Amygdala (tissue), 56 donors: ENCODE measurements around the gene SRSF3.
"Not testable (repeated sequence)": the region's sequence is repeated elsewhere in the genome, so short reads cannot be mapped to it uniquely, and the experiment has no call there.

ENCODE experiments used
- DNase-seq, 56 donors: peaks; one replicate each; lab custom pipeline; 2025; lab: John Stamatoyannopoulos, UW

The SRSF3 gene

GRCh38 chr6:36601818-36602217 is 7.7 kb downstream of the SRSF3 start:
- DNase-seq, result not testable (repeated sequence)

- DNase-seq, result no peak
Measured at GRCh38 chr6:36603222-36604089, 9.3 kb downstream of the SRSF3 start.

DNA sequence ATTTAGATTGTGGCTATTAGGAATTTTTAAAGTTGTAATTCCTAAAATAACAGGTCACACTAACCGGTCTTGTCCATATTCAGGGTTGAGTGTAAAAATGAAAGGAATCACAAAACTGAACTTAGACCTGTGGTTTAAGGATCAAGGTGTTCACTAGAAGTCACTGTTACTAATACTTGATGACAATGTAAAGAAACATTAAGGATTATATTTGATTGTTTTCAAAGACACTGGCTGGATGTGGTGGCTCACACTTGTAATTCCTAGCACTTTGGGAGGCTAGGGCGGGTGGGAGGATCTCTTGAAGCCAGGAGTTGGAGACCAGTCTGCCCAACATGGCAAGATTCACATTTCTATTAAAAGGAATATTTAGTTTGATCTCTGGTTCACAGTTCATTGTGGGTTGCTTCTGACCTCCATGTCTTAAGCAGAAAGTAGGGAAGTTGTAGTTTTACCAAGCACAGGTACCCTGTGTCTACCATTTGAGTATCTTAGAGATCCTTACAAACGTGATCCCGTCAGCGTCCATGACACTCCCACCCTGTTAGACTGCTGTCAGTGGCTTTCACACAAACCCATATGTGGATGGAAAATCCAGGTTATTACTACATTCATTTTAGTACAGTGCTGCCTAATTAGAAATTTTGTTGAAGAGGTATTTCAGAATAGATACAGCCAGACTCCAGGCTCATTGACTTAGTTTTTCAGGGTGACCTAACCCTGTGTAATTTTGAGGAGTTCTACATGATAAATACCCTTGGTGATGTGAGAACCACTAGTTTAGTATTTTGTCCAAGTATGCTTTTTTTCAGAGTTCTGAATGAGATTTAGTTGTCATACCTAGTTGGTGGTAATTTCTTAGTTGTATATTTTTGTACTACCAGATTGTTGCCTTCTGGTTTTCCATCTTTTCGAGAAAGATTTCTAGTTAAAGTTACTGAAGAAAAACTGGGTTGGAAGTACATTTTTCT is 10.2 kb downstream of the SRSF3 start:
- no peak for DNase-seq

DNA sequence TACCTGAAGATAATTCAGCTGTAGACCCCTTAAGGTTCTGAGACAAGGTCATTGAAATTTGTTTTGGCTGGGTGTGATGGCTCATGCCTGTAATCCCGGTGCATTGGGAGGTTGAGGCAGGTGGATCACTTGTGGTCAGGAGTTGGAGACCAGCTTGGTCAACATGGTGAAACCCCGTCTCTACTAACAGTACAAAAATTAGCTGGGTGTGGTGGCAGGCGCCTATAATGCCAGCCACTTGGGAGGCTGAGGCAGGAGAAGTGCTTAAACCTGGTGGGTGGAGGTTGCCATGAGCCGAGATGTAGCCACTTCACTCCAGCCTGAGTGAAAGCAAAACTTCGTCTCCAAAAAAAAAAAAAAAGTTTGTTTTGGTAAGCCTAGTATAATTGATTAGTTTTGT is 11.0 kb downstream of the SRSF3 start:
- no peak for DNase-seq

- no peak for DNase-seq
Measured at GRCh38 chr6:36605560-36606391, 11.6 kb downstream of the SRSF3 start.

DNA sequence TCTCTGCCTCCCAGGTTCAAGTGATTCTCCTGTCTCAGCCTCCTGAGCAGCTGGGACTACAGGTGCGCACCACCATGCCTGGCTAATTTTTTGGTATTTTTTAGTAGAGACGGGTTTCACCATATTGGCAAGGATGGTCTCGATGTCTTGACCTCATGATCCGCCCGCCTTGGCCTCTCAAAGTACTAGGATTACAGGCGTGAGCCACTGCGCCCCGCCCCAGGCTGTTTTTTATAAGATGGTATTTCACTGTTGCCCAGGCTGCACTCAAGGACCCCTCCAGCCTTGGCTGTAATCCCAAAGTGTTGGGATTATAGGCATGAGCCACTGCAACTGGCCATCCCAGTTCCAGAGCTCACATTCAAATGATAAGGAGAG is 13.1 kb downstream of the SRSF3 start:
- not testable (repeated sequence) for DNase-seq

DNA sequence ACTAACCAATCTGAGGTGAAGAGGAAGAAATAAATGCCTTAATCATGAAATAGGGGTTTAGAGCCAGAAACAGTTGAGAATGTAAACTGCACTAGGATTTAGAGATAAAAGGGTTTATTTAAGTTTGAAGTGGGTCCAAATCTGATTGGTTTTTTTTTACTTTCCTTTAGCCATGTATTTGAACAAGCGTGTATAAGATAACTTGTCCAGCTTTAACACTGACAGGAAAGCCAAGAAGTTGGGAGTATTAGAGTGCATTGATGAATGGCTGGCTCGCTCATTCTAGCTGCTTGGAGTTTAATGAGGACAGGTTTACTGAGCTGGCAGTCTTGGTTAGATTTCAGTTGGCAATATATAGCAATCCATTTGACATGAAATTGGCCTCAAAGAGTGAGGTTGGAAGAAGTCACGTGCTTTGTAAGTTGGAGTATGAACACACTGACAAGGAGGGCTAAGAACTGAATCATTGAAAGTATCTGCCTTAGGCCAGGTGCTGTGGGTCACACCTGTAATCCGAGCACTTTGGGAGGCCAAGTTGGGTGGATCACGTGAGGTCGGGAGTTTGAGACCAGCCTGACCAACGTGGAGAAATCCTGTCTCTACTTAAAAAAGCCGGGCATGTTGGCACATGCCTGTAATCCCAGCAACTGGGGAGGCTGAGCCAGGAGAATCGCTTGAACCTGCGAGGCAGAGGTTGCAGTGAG is 13.7 kb downstream of the SRSF3 start:
- DNase-seq, result no peak

- DNase-seq, result no peak
Measured at GRCh38 chr6:36608788-36609563, 14.8 kb downstream of the SRSF3 start.

DNA sequence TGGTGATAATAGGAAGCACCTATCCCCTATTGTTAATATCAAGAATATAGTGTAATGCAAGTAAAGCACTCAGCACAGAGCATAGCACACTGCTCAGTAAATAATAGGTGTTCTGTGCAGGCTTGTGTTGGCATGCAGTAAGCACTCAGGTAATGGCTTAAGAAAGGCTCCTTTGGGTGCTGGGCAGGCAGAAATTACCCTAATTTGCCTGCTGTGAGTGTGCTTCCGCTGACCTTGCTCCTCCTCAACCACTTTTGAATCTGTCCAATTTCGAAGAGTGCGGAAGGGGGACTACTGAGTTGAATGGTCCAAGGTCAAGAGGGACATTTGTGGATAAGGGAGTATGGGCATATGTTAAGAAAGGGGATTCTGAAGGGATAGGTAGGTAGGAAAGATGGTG is 15.4 kb downstream of the SRSF3 start:
- no peak for DNase-seq

DNA sequence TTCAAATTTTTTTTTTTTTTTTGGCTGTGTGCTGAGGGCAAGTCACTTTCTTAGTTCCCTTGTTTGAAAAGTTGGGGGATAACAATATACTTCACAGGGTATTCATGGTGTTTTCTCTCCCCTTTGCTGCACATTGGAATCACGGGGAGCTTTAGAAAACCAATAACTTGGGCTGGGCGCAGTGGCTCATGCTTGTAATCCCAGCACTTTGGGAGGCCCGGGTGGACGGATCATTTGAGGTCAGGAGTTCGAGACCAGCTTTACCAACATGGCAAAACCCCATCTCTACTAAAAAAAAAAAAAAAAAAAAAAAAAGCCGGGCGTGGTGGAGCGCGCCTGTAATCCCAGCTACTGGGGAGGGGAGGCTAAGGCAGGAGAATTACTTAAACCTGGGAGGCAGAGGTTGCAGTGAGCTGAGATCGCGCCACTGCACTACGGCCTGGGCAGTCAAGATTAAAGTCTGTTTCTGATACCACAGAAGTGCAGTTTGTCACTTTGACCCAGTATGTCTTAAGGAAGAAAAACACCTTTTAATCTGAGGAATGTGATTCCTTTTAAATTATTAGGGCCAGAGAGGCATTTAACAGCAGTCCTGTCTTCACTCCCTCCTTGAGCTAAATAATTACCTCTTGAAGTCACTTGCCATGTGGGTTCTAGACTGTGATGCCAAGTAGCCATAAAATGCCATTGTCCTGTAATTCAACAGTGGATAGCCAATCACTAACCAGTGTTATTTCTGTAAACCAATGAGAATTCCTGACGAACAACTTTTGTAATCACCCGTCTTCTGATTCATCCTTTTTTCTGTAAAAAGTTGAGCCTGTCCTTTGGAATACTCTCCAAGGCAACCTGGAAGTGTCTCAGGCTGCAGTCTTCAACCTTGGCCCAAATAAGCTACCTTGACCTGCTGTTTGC is 16.1 kb downstream of the SRSF3 start:
- no peak for DNase-seq

- no peak for DNase-seq
Measured at GRCh38 chr6:36610956-36611336, 16.8 kb downstream of the SRSF3 start.

- DNase-seq, result not testable (repeated sequence)
Measured at GRCh38 chr6:36611679-36612078, 17.5 kb downstream of the SRSF3 start.

DNA sequence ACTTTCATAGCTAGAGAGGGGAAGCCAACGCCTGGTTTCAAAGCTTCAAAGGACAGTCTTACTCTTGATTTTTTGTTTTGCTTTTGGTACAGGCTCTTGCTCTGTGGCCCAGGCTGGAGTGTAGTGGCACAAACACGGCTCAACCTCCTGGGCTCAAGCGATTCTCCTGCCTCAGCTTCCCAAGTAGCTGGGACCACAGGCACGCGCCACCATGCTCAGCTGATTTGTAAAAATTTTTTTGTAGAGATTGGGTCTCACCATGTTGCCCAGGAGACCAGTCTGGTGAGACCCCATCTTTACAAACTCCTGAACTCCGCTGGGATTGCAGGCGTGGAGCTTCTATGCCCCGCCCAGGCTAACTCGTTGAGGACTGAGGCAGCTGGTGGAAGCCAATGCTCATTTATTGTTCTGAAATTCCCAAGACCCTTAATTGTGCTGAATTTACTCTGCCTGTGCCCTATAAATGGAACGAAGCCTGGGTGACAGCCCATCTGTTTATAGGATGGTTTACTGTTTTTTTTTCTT is 18.0 kb downstream of the SRSF3 start:
- DNase-seq, result no peak

- no peak for DNase-seq
Measured at GRCh38 chr6:36613200-36613995, 19.2 kb downstream of the SRSF3 start.

DNA sequence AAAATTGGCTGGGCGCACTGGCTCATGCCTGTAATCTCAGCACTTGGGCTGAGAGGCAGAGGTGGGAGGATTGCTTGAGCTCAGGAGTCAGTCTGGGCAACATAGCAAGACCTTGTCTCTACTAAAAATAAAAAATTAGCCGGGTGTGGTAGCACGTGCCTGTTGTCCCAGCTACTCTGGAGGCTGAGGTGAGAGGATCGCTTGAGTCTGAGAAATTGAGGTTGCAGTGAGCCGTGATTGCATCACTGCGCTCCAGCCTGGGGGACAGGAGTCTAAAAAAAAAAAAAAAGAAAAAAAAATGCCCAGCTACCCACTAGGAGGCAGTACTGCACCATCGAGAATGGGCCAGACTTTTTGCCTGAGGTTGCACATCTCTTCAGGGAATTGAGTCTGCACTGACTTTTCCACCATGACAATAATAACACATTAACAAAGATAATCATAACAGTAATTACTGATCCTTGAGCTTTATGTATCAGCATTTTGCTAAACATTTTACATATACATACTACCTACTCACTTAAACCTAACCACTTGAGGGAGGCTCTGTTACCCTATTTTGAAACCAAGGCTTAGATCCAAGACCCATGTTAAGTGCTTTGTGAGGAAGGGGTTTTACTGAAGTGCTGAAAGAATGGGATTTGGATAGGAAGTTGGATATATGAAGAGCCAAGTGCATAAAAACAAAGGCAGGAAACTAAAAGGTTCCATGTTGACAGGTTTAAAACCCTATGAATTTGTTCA is 21.0 kb downstream of the SRSF3 start:
- peak in 3 of 56 donors; percentile 11 to 30 (median 20) for DNase-seq

DNA sequence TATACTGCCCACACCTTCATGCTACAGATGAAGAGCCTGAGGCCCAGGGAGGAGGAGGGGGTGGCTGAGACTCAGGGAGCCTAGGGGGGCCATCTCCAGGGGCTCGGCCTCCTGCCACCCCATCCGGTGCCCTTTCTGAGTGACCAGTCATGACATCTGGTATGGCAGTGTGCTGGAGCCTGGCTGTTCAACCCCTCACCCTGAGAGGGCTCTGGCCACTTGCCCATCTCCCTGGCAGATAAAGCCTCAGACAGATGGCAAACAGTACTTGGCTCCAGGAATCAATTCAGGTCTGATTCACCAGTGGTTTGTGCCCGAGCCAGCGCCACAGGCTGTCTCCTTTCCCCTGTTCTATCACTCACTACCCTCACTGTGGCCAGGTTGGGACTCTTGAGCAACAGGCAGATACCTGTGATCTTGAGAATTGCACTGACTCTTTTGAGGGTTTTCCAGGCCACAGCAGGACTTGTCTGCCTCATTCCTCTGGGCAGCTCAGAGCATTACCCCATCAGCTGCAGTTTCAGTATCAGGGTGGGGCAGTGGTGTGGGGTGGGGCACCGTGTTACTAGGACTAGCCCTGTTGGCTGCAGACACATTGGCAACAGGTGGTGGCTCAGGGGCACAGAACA is 22.8 kb downstream of the SRSF3 start:
- DNase-seq, result peak in 2 of 56 donors; percentile 17 to 45
